ENCODE results near the gene MAGEC1.
"Not testable (repeated sequence)": the region's sequence is repeated elsewhere in the genome, so short reads cannot be mapped to it uniquely, and the experiment has no call there.

Gene MAGEC1

GRCh38 chrX:141903400-141904155 is at the start of gene MAGEC1:
Gene MAGEC1, plus strand, starts transcription at chrX:141903894. Its CDS starts 1,179 bp downstream, at chrX:141905073.
- no peak for DNase-seq

GRCh38 chrX:141857479-141857878 is 46.2 kb upstream of the MAGEC1 start:
- no peak for DNase-seq

DNA sequence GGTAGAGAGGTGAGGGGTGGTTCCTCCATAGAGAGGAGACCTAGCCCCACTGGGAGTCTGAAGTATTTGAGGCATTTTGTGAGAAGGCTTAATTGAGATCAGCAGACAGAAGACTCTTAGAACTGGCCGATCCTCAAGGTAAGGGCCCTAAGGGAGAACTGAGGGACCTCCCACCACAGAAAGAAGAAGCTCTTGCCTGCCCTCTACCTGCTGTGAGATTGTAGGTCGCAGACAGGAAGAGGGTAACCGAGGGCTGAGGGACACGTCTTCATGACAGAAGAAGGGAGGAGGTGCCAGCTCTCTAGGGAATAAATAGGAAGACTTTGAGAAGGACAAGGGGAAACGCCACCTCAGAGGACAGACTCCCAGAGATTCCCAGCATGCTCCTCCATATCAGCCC is 24.1 kb upstream of the MAGEC1 start:
- DNase-seq: no peak

GRCh38 chrX:141888811-141889210 is 14.9 kb upstream of the MAGEC1 start:
- DNase-seq: not testable (repeated sequence)

- DNase-seq: no peak
Measured at GRCh38 chrX:141894733-141895132, 9.0 kb upstream of the MAGEC1 start.

- DNase-seq: no peak
Measured at GRCh38 chrX:141897690-141898089, 6.0 kb upstream of the MAGEC1 start.

GRCh38 chrX:141902366-141902765 is 1.3 kb upstream of the MAGEC1 start:
- DNase-seq: no peak

DNA sequence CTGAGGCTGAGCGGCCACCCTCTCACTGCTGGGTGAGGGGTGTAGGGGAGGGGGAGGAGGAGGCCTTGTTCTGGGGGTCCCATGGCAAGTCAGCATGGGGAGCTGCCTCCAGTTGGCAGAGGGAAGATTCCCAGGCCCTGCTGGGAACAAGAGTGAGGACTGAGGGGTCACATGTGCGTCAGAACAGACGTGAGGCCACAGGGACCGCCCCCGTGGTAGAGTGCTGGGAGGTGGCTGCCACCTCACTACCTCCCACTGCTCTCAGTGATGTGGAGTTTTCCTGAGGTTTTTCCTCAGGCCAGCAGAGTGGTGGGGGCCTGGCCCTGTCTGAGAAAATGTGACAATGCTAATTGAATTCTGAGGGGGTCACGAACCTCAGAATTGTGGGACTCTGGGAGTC is 568 bp downstream of the MAGEC1 start:
- no peak for DNase-seq

- DNase-seq: no peak
Measured at GRCh38 chrX:141917801-141918200, 14.1 kb downstream of the MAGEC1 start.

DNA sequence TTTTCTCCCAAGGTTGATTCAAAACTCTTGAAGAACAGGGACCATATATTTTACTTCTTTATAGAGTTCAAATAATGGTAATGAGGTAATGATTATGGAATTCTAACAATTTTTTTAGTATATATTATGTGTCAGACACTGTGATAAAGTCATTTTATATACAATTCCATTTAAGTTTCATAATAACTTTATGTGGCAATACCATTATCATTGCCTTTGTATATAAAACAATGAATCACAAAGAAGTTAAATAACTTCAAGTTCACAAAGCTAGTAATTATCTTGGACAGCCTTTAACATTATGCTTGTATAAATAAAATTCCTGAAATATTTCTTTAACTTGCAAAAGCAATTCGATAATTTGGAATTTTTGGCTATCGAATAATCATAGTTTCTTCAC is 20.6 kb downstream of the MAGEC1 start:
- no peak for DNase-seq

GRCh38 chrX:141928432-141928831 is 24.7 kb downstream of the MAGEC1 start:
- no peak for DNase-seq

- no peak for DNase-seq
Measured at GRCh38 chrX:141934059-141934641, 30.5 kb downstream of the MAGEC1 start.

- no peak for DNase-seq
Measured at GRCh38 chrX:141935645-141936044, 32.0 kb downstream of the MAGEC1 start.

DNA sequence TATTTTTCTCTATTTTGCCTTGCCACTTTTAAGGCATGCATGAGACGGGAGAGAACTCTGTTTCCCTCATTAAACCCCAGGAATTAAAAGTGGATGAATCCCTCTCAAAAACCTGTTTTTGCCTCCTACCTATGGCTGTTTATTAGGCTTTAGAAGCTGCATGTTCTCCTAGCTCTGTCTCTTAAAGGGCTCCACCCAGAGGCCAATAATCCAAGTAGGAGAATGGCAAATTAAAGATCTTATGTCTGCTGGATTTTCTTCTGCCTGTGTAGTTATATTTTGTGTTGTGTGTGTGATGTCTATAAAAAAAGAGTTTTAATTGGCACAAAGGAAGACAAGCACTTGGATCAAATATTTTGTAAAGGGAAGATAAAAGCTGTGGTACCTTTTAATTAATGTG is 32.4 kb downstream of the MAGEC1 start:
- DNase-seq: no peak

- DNase-seq: no peak
Measured at GRCh38 chrX:141941234-141941633, 37.5 kb downstream of the MAGEC1 start.

- DNase-seq: no peak
Measured at GRCh38 chrX:141945426-141945825, 41.7 kb downstream of the MAGEC1 start.

- no peak for DNase-seq
Measured at GRCh38 chrX:141947350-141947749, 43.7 kb downstream of the MAGEC1 start.

DNA sequence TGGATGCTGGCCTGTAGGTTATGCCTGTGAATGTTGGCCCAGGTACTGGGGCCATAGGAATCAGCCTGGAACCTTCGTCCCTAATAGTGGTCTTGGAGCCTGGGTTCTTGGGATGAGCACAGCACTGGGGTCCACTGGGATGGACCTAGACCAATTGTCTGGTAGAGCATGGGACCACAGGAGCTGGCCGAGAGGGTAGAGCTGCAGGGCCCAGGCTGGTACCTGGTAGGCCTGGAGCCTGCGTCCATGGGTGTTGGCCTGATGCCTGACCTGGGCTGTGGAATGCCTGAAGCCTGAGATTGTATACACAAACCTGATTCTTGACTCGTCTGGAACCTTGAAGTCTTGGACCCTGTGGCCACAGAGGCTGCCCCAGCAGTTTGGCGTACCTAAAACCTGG is 48.9 kb downstream of the MAGEC1 start:
- no peak for DNase-seq

DNA sequence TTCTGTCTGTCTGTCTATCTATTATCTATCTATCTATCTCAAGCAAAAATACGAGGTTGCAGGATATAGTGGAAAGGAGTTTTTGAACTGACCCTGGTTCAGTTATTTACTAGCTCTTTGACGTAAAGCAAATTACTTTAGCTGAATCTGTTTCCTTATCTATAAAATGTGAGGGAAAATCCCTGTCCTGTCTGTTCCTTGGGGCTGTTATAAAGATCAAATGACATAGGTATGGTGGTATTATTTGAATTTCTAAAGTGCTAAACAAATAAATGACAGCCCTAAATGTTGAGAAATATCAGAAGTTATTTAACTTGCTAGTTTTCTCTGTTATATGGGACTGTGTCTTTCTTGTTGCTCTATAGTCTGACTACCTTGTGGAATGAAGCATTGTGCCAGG is 55.0 kb downstream of the MAGEC1 start:
- no peak for DNase-seq
